K562 (cell line): ENCODE results near the gene GLIPR2. TPM values are rescaled to one million over a fixed set of nuclear protein-coding genes. Genes with fewer than 3 reads are reported as not detected.

Source experiments
- ATAC-seq: fragments of 200-7000 bp; cut with Tn5 transposase; 3 replicates; pipeline ENCODE4 v1.9.1; 2020; ENCODE audit warnings: moderate library complexity
- BruUV-seq: library from RNA; stranded (reverse); fragments of 400-500 nt; replicated peaks from 2 replicates; lab custom pipeline; 2021; lab: Mats Ljungman, UMichigan
- CTCF ChIA-PET: fragments of 300-600 bp; formaldehyde crosslinking; extraction: SDS; loops from one replicate; lab custom pipeline; 2021; ENCODE audit warnings: low intra/inter-chr PET ratio; lab: Yijun Ruan, JAX
- POLR2A ChIA-PET: fragments of 300-600, 350-650 bp; sonication (Branson Sonifier 250); formaldehyde crosslinking; extraction: SDS; loops from one replicate; lab custom pipeline; 2021; ENCODE audit warnings: antibody characterized with exemption, inconsistent platforms; lab: Yijun Ruan, JAX
- DNase-seq, 4 experiments: peaks; one replicate each; pipeline versions ENCODE4 v3.0.0 to v3.0.0-alpha.2; 2011 to 2018; ENCODE audit warnings: low spot score in 3 of 4, mixed read lengths in 3 of 4; ENCODE audit errors: extremely low read depth in 1 of 4
- FAIRE-seq: peaks from 2 replicates; lab custom pipeline; 2011; peaks lifted over from hg19 to GRCh38; lab: Jason Lieb, UNC
- H2AFZ ChIP-seq: 2 replicates; pipeline ENCODE4 v1.6.0; 2011; ENCODE audit warnings: low read depth, low read length, control low read depth, inconsistent platforms
- H3K27ac ChIP-seq: fragments of 200-600 bp; 3 replicates; pipeline ENCODE4 v1.8.0; 2011; ENCODE audit warnings: low read depth, mild to moderate bottlenecking, control low read depth, inconsistent platforms, low read length, moderate library complexity, mixed read lengths; ENCODE audit errors: extremely low read depth
- H3K27me3 ChIP-seq, 2 experiments: fragments of 300-600 bp in 1 of 2; 2 replicates in 1 of 2; 3 replicates in 1 of 2; pipeline versions ENCODE4 v1.6.0 to v1.8.0; 2011; ENCODE audit warnings: inconsistent platforms in 2 of 2, low read length in 2 of 2, mild to moderate bottlenecking in 1 of 2, mixed read lengths in 1 of 2, moderate library complexity in 1 of 2; ENCODE audit not compliant: control insufficient read depth in 2 of 2, insufficient read depth in 2 of 2
- H3K36me3 ChIP-seq: fragments of 300-600 bp; 3 replicates; pipeline ENCODE4 v1.8.0; 2011; ENCODE audit warnings: mild to moderate bottlenecking, low read length, inconsistent platforms; ENCODE audit not compliant: control insufficient read depth, insufficient read depth
- H3K4me1 ChIP-seq, 2 experiments: fragments of 200-600 bp in 1 of 2; replicated peaks in 1 of 2; 2 replicates in 1 of 2; 3 replicates in 1 of 2; pipeline versions ENCODE4 v1.5.1 to v1.8.0; 2011; ENCODE audit warnings: inconsistent platforms in 2 of 2, low read length in 2 of 2, mild to moderate bottlenecking in 1 of 2, mixed read lengths in 1 of 2, moderate library complexity in 1 of 2; ENCODE audit not compliant: control insufficient read depth in 2 of 2, insufficient read depth in 2 of 2
- H3K4me2 ChIP-seq: 2 replicates; pipeline ENCODE4 v1.6.1; 2011; ENCODE audit warnings: low read length, control low read depth, inconsistent platforms, mixed read lengths; ENCODE audit not compliant: insufficient read depth
- H3K4me3 ChIP-seq: fragments of 200-600 bp; sonication (generic), shearing (Covaris generic); 2 replicates; pipeline ENCODE4 v1.5.1; 2016; ENCODE audit warnings: control low read depth, inconsistent platforms
- H3K79me2 ChIP-seq: fragments of 200-600 bp; 3 replicates; pipeline ENCODE4 v1.8.0; 2011; ENCODE audit warnings: low read length, inconsistent platforms; ENCODE audit not compliant: control insufficient read depth, insufficient read depth
- H3K9ac ChIP-seq, 2 experiments: 2 replicates each; pipeline versions ENCODE4 v1.6.0 to v1.6.1; 2011; ENCODE audit warnings: low read depth in 2 of 2, low read length in 2 of 2, control low read depth in 1 of 2, inconsistent platforms in 1 of 2, mild to moderate bottlenecking in 1 of 2, mixed read lengths in 1 of 2; ENCODE audit not compliant: insufficient read depth in 1 of 2
- H3K9me1 ChIP-seq: one replicate; pipeline ENCODE4 v1.6.0; 2011; ENCODE audit warnings: inconsistent platforms, mild to moderate bottlenecking, low read length, moderate library complexity; ENCODE audit not compliant: control insufficient read depth, insufficient read depth
- H3K9me3 ChIP-seq: replicated peaks from 2 replicates; pipeline ENCODE4 v1.5.1; 2011; ENCODE audit warnings: low read depth, low read length, inconsistent platforms; ENCODE audit not compliant: control insufficient read depth, insufficient read depth
- H4K20me1 ChIP-seq: replicated peaks from 2 replicates; pipeline ENCODE4 v1.6.1; 2011; ENCODE audit warnings: low read length, inconsistent platforms, mixed read lengths; ENCODE audit not compliant: control insufficient read depth, insufficient read depth
- ATF1 ChIP-seq, 2 experiments: fragments of 450-650 bp in 1 of 2; IDR thresholded peaks; 2 replicates each; pipeline ENCODE4 v1.6.1; 2016; ENCODE audit warnings: missing compliant biosample characterization in 1 of 2, missing genetic modification characterization in 1 of 2
- BCL6 ChIP-seq: fragments of 250-450 bp; sonication (Bioruptor Pico); IDR thresholded peaks from 2 replicates; pipeline ENCODE4 v1.4.0; 2020
- CTCFL ChIP-seq: IDR thresholded peaks from 2 replicates; pipeline ENCODE4 v1.6.1; 2011; ENCODE audit warnings: borderline replicate concordance, low read depth, mild to moderate bottlenecking, moderate library complexity, low read length; ENCODE audit not compliant: insufficient read depth, poor library complexity, severe bottlenecking
- NCOA6 ChIP-seq: fragments of 450-650 bp; IDR thresholded peaks from 2 replicates; pipeline ENCODE4 v1.6.1; 2017; ENCODE audit warnings: mild to moderate bottlenecking
- PCBP1 ChIP-seq: fragments of 200-400 bp; formaldehyde crosslinking; IDR thresholded peaks from 2 replicates; pipeline ENCODE4 v1.6.1; 2018; ENCODE audit warnings: mild to moderate bottlenecking, low read depth, low read length; ENCODE audit not compliant: poor library complexity, severe bottlenecking
- ZFP91 ChIP-seq: sonication (generic); formaldehyde crosslinking; IDR thresholded peaks from 2 replicates; pipeline ENCODE4 v1.8.0; 2022; ENCODE audit warnings: mild to moderate bottlenecking, missing genetic modification reagents
- ZNF184 ChIP-seq: sonication (generic); formaldehyde crosslinking; IDR thresholded peaks from 2 replicates; pipeline ENCODE4 v1.5.0; 2020; ENCODE audit warnings: missing genetic modification reagents
- ZNF518B ChIP-seq: fragments of 250-450 bp; sonication (Bioruptor Pico); IDR thresholded peaks from 2 replicates; pipeline ENCODE4 v1.5.0; 2021; ENCODE audit warnings: mild to moderate bottlenecking, moderate library complexity
- ZNF76 ChIP-seq: fragments of 250-450 bp; sonication (Bioruptor Pico); IDR thresholded peaks from 2 replicates; pipeline ENCODE4 v1.4.0; 2020; ENCODE audit warnings: mild to moderate bottlenecking, moderate library complexity, borderline replicate concordance
- WGBS: fragments of 100-300 bp; shearing (Covaris generic); methylation state at CpG from one replicate; pipeline ENCODE4 v1.1.6; 2016; ENCODE audit warnings: low coverage, mixed read lengths; ENCODE audit not compliant: insufficient coverage; ENCODE audit errors: missing lambda C conversion rate; 5-methylcytosine and 5-hydroxymethylcytosine counted together
- in situ Hi-C: fragments of 300-500 bp; cut with MboI; formaldehyde crosslinking; loops from 4 replicates; pipeline ENCODE4 v1.15.0; 2018; ENCODE audit warnings: inconsistent platforms, mixed read lengths
- intact Hi-C: fragments of 100-400 bp; cut with micrococcal nuclease; formaldehyde crosslinking; loops from 2 replicates; pipeline ENCODE4 v1.14.2; 2022
- polyA plus RNA-seq, 8 experiments: library from polyadenylated mRNA; depleted of rRNA in 4 of 8; stranded (reverse) in 5 of 8; unstranded in 3 of 8; fragments of >200 nt; fragmentation: Nextera tagmentation in 2 of 8; fragmentation: Illumina TruSeq in 1 of 8; extraction: Ambion mirVana in 2 of 8; extraction: Trizol in 1 of 8; gene quantifications; 2 replicates each; pipeline versions ENCODE4 v1.2.1 to v1.2.3, GENCODE V29; 2011 to 2014; ENCODE audit warnings: inconsistent platforms in 1 of 8, missing spikeins in 1 of 8
- total RNA-seq, 7 experiments: library from RNA; depleted of rRNA in 6 of 7; stranded (reverse); fragments of >200 nt in 6 of 7; fragmentation: Illumina TruSeq in 2 of 7; extraction: Trizol in 2 of 7; gene quantifications; 2 replicates each; pipeline versions ENCODE4 v1.2.1 to v1.2.3, GENCODE V29; 2011 to 2021; ENCODE audit warnings: low replicate concordance in 1 of 7
- TF ChIP-seq, protein P1 (sequence below): IDR thresholded peaks from 2 replicates; pipeline ENCODE4 v1.6.1; 2014; ENCODE audit warnings: antibody characterized with exemption

Gene GLIPR2
- total and polyA plus RNA-seq, 9 of the 15 experiments (the other 6 are each of a cell fraction or from before 2014, with no cell fraction given), result 1.4 to 8.8 (median 2.9) TPM

DNA sequence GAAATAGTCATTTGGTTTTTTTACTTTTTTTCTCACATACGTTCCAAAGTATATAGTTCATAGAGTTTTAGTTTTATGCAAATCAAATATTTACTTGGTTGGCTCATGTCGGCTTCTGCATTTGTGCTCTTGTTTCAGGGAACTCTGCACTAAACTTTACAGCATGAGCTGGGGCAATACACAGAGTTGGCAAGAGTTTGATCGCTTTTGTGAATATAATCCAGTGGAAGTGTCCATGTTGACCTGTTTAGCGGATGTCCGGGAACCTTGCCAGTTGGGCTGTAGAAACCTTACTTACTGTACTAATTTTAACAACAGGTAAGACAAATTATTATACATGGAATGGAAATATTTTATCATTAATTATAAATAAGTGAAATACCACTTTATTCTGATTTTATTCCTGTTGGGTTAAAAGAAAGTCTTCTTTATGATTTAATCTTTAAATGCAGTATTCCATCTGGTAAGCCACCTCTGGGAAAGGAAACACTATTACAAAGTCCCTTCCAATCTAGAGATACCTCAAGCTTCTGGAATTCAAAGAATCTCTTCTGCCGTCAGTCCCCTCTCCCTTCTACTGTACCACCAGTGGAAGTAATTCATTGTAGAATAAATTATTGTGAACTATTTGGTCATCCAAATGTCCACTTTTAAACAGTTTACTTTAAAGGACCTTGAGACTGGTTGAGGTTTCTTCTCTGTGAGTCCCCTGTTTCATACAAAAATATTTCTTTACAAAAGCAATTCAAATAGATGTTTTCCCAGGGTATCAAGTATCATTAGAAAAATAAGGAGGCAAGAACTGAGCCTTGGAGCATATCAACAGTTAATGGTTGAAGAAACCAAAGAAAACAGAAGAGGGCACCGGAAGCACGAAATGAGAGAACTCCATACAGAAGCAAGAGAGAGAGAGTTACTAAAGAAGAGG lies 45.2 kb upstream of the GLIPR2 start (continued):
- TF ChIP-seq, protein P1, sequence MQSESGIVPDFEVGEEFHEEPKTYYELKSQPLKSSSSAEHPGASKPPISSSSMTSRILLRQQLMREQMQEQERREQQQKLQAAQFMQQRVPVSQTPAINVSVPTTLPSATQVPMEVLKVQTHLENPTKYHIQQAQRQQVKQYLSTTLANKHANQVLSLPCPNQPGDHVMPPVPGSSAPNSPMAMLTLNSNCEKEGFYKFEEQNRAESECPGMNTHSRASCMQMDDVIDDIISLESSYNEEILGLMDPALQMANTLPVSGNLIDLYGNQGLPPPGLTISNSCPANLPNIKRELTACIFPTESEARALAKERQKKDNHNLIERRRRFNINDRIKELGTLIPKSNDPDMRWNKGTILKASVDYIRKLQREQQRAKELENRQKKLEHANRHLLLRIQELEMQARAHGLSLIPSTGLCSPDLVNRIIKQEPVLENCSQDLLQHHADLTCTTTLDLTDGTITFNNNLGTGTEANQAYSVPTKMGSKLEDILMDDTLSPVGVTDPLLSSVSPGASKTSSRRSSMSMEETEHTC, result no peak

GRCh38 chr9:36092014-36092413 lies 44.5 kb upstream of the GLIPR2 start:
- Histone ChIP-seq H3K27me3 (no peaks in the 10 kb centered on the region), H3K4me1 (no peaks in the 10 kb centered on the region), H4K20me1 (no peaks in the 10 kb centered on the region), H3K36me3 (no peaks in the 10 kb centered on the region), H3K79me2 (no peaks in the 10 kb centered on the region), H3K9me1 (no peaks in the 10 kb centered on the region), H3K9me3 (no peaks in the 10 kb centered on the region), H2AFZ (no peak overlapping the region), H3K4me2 (no peak overlapping the region), H3K9ac (no peak overlapping the region), H3K27ac (no peak overlapping the region), H3K4me3 (no peak overlapping the region)
- ATAC-seq, result no peak
- CTCF ChIA-PET, result interaction anchor here (0.6 kb wide), 1 partner anchor 659 kb away, joined by 3 read pairs; no protein-coding TSS in a partner anchor
- POLR2A ChIA-PET, result no interaction called here
- in situ Hi-C loops (no loop called here), intact Hi-C loops (no loop called here)
- 0% methylated on average over 1 of the region's 1 CpG for WGBS
- DNase-seq, result no peak
- no peak for FAIRE-seq
- no TSS peak for BruUV-seq
- TF ChIP-seq ZNF518B (CRISPR knock-in tag) (no peak), NCOA6 (no peak), ATF1 (CRISPR knock-in tag; IDR thresholded peaks at IDR 0.05) (no peak), ATF1 (tag; IDR thresholded peaks at IDR 0.05) (no peak), BCL6 (CRISPR knock-in tag) (no peak), ZNF76 (CRISPR knock-in tag) (no peak), PCBP1 (no peak), ZNF184 (no peak), ZFP91 (CRISPR knock-in tag) (no peak), CTCFL (no peak)
